Brain microvascular endothelial cell (primary cell): Measurements from ENCODE around the gene UBE2H.

Experiments
- DNase-seq: peaks from one replicate; pipeline ENCODE4 v3.0.0-alpha.2; 2020
- H3K27ac ChIP-seq: fragments of 250-450 bp; sonication (Bioruptor Pico); 2 replicates; pipeline ENCODE4 v1.5.1; 2020; ENCODE audit warnings: mild to moderate bottlenecking, moderate library complexity
- H3K27me3 ChIP-seq: fragments of 250-450 bp; sonication (Bioruptor Pico); replicated peaks from 2 replicates; pipeline ENCODE4 v1.5.1; 2020; ENCODE audit warnings: mild to moderate bottlenecking
- H3K36me3 ChIP-seq: fragments of 250-450 bp; sonication (Bioruptor Pico); replicated peaks from 2 replicates; pipeline ENCODE4 v1.5.1; 2020; ENCODE audit warnings: mild to moderate bottlenecking
- H3K4me3 ChIP-seq: 2 replicates; pipeline ENCODE4 v1.5.1; 2011; ENCODE audit warnings: low read depth, mild to moderate bottlenecking, control low read depth, low read length, moderate library complexity
- in situ Hi-C: cut with HindIII; loops from 2 replicates; pipeline ENCODE4 v1.10.0; 2017; ENCODE audit warnings: low sequenced_read_pairs, low pct_ligation_motif_present
- TF ChIP-seq, protein P1 (sequence below): IDR thresholded peaks from 2 replicates; pipeline ENCODE4 v1.5.1; 2011; ENCODE audit warnings: low read depth, mild to moderate bottlenecking, moderate library complexity, low read length, control low read depth, inconsistent platforms; ENCODE audit errors: missing control alignments

The UBE2H gene

DNA sequence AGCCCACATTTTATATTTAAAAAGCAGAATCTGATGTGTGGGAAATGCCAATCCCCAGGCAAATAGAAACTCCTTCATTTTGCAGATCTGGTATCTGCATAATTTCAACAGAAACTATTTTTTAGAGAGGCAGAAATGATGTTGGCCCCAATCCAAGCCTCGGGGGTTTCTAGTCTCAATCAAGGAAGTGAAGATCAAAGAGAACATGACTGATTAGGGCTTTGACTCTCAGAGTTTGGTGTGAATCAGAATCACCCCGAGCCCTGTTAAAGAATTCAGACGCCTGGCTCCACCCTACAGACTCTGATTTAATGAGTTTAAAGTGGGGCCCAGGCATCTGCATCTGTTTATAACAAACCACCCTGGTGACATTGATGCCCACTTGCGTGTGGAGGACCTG lies 36.7 kb upstream of the UBE2H start:
- no peaks in the 10 kb centered on the region for H3K27me3 ChIP-seq
- H3K4me3 ChIP-seq = no peak overlapping the region
- no peaks in the 10 kb centered on the region for H3K36me3 ChIP-seq
- no peak for DNase-seq
- no peak overlapping the region for H3K27ac ChIP-seq
- TF ChIP-seq, protein P1, sequence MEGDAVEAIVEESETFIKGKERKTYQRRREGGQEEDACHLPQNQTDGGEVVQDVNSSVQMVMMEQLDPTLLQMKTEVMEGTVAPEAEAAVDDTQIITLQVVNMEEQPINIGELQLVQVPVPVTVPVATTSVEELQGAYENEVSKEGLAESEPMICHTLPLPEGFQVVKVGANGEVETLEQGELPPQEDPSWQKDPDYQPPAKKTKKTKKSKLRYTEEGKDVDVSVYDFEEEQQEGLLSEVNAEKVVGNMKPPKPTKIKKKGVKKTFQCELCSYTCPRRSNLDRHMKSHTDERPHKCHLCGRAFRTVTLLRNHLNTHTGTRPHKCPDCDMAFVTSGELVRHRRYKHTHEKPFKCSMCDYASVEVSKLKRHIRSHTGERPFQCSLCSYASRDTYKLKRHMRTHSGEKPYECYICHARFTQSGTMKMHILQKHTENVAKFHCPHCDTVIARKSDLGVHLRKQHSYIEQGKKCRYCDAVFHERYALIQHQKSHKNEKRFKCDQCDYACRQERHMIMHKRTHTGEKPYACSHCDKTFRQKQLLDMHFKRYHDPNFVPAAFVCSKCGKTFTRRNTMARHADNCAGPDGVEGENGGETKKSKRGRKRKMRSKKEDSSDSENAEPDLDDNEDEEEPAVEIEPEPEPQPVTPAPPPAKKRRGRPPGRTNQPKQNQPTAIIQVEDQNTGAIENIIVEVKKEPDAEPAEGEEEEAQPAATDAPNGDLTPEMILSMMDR = no peak
- in situ Hi-C loops = no loop called here

DNA sequence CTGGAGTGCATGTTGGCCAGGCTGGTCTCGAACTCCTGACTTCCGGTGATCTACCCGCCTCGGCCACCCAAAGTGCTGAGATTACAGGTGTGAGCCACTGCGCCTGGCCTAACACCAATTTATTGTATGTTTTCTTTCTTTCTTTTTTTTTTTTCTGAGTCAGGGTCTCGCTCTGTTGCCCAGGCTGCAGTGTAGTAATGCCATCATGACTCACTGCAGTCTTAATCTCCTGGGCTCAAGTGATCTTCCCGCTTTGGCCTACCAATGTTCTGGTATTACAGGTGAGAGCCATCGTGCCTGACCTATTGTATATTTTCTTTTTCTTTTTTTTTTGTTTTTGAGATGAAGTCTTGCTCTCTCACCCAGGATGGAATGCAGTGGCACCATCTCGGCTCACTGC lies 33.8 kb upstream of the UBE2H start:
- DNase-seq = no peak
- Histone ChIP-seq H3K36me3 (no peaks in the 10 kb centered on the region), H3K27me3 (no peaks in the 10 kb centered on the region), H3K4me3 (no peak overlapping the region), H3K27ac (no peak overlapping the region)
- TF ChIP-seq, protein P1 = no peak
- in situ Hi-C loops = no loop called here

DNA sequence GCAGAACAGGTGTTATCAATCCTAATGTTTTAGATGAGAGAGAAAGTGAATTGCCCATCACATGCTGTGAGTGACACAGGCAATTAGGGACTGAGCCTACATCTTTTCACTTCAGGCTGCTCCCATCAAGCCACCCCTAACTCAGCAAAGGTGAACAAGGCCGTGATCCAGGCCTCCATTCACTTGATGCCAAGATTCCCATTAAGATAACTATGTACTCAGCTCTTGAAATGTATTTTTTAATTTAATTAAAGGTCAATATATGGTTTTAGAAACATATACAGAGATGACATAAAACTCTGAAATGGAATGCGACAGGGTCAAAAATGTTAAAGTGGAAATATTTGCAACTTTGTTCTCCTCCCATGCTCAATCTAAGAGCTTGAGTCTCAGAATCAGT lies 27.9 kb upstream of the UBE2H start:
- no peak overlapping the region for H3K27ac ChIP-seq
- no peak for DNase-seq
- in situ Hi-C loops = no loop called here
- no peaks in the 10 kb centered on the region for H3K36me3 ChIP-seq
- H3K4me3 ChIP-seq = no peak overlapping the region
- no peaks in the 10 kb centered on the region for H3K27me3 ChIP-seq
- TF ChIP-seq, protein P1 = no peak

DNA sequence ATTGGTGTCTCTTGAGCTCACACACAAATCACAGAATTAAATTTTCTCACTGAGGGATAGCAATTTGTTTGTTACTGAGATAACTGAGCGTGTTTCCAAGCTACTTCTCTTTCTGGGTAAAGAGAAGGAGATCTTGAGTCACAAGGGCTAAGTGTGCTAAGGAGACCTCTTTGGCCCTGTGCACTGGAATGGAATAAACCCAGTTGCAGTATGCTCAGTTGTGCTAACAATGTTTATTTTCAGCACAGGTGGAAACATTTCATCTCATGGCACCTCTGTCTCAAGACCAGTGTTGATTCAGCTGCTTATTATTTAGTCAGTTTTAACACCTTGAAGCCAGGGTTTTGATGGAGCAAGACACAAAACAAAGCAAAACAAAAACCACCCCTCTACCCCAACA lies 22.5 kb upstream of the UBE2H start:
- no peak overlapping the region for H3K4me3 ChIP-seq

DNA sequence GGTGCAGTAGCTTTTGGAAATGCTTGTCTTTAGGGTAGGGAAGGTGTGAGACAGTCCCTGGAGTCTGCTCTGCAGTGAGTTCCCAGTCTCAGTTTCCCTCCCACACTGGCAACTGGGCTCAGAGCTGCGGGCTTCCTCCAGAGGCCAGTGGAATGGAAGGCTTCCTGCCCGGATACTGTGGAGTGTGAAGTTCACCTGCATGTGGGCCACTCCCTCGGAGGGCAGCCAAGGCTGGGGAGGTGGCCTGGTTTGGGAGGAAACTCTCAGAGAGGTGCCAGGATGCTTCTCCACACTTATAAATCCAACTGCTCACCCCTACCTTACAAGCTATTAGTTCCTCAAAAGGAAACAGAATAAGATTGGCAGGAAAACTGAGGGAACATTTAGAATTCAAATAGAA lies 18.1 kb upstream of the UBE2H start:
- no peak overlapping the region for H3K4me3 ChIP-seq

More for the DNA sequence above, 22.5 kb upstream of the UBE2H start:
- TF ChIP-seq, protein P1 = no peak
- no peak overlapping the region for H3K27ac ChIP-seq
- in situ Hi-C loops = no loop called here
- no peak for DNase-seq
- no peaks in the 10 kb centered on the region for H3K36me3 ChIP-seq
- no peaks in the 10 kb centered on the region for H3K27me3 ChIP-seq

DNA sequence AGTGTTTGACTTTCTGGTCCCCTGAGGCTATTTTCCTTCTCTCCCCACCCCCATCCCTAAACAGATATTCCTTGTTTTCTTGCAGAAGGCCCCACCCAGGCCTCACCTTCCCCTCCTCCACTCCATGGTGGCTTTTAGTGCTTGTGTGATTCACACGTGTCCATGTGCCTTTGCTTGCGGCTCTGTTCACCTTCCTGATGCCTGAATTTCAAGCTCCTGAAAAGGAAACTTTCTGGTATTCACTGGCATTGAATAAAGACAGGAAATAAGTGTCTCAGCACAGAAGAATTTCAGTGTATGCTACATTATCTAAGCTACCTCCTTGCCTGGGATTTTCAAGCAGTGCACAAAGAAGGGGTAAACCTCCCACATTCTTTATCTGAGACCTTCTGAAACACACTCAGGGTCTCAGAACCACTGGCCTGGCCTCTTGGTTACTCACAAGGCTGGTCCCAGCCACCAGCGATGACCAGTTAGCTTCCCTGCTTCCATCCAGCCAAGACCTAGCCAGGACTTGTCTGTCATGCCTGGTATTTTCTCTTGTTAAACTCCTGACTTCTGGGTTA lies 17.2 kb upstream of the UBE2H start:
- TF ChIP-seq, protein P1 = no peak
- Histone ChIP-seq H3K27me3 (no peaks in the 10 kb centered on the region), H3K4me3 (no peak overlapping the region), H3K27ac (peak overlapping the region; percentile 70), H3K36me3 (no peaks in the 10 kb centered on the region)
- in situ Hi-C loops = no loop called here
- DNase-seq = peak; percentile 67

More for the DNA sequence above, 18.1 kb upstream of the UBE2H start:
- no peak for DNase-seq
- TF ChIP-seq, protein P1 = no peak
- in situ Hi-C loops = no loop called here
- Histone ChIP-seq H3K36me3 (no peaks in the 10 kb centered on the region), H3K27ac (peak overlapping the region; percentile 70), H3K27me3 (no peaks in the 10 kb centered on the region)
